RWPE1 (cell line): Measurements from ENCODE around the gene SDK2.

Source experiments
- CTCF ChIA-PET: fragments of 350-600 bp; sonication (Branson Sonifier 250); formaldehyde crosslinking; extraction: SDS; loops from one replicate; lab custom pipeline; 2021; lab: Yijun Ruan, JAX
- POLR2A ChIA-PET: fragments of 400-600 bp; formaldehyde crosslinking; extraction: SDS; loops from one replicate; lab custom pipeline; 2020; ENCODE audit warnings: antibody characterized with exemption; ENCODE audit not compliant: low non-redundant PET; lab: Yijun Ruan, JAX
- DNase-seq: peaks from one replicate; pipeline ENCODE4 v3.0.0; 2012; ENCODE audit warnings: low spot score
- H3K27ac ChIP-seq: fragments of 450-650 bp; 2 replicates; pipeline ENCODE4 v1.5.1; 2017
- CTCF ChIP-seq: fragments of 450-650 bp; conservative IDR thresholded peaks from 2 replicates; pipeline ENCODE4 v1.5.1; 2017; ENCODE audit warnings: low read depth, mild to moderate bottlenecking

SDK2 gene

GRCh38 chr17:73302189-73302588 lies 342.1 kb downstream of the SDK2 start:
- ChIA-PET CTCF (interaction anchor here (0.6 to 1.0 kb wide), 2 partner anchors 8 to 30 kb away, joined by 3 to 4 read pairs; no protein-coding TSS in a partner anchor), POLR2A (interaction anchor here (0.9 kb wide), 1 partner anchor 9 kb away, joined by 4 read pairs; no protein-coding TSS in a partner anchor)
- DNase-seq: no peak
- peak overlapping the region; percentile 56 for H3K27ac ChIP-seq
- TF ChIP-seq CTCF: no peak

DNA sequence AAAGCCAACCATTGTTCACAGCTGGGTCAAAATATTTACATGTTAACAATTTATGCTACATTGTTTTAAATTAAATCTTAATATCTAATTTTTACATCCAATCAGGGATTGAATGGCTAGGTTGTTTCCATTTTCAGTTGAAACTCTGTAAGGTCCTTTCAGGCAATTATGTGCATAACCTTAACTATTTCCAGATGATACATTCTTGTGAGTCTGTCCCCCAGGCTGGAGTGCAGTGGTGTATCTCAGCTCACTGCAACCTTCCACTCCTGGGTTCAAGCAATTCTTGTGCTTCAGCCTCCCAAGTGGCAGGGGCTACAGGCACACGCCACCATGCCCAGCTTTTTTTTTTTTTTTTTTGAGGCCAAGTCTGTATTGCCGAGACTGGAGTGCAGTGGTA lies 342.9 kb downstream of the SDK2 start:
- CTCF ChIA-PET: interaction anchor here (0.6 kb wide), 1 partner anchor 31 kb away, joined by 4 read pairs; no protein-coding TSS in a partner anchor
- no peak for DNase-seq

DNA sequence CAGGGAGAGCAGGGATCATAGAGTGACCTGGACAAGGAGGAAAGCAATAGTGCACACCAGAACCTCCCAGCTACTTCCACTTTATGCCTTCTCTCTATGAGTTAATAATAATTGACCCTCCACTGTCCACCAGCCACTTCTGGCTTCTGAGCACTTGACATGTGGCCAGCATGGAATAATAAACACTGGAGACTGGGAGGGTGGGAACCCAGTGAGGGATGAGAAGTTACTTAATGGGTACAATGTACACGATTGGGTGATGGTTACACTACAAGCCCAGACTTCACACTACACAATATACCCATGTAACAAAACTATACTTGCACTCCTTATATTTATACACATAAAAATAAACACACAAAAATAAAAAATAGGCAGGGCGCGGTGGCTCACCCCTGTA lies 343.9 kb downstream of the SDK2 start:
- H3K27ac ChIP-seq: peak overlapping the region; percentile 61
- POLR2A ChIA-PET: no interaction called here
- TF ChIP-seq CTCF: no peak
- CTCF ChIA-PET: no interaction called here
- no peak for DNase-seq

More for the DNA sequence above, 342.9 kb downstream of the SDK2 start:
- TF ChIP-seq CTCF: no peak
- POLR2A ChIA-PET: interaction anchor here (0.6 to 0.9 kb wide), 2 partner anchors 10 to 19 kb away, joined by 4 read pairs; no protein-coding TSS in a partner anchor
- peak overlapping the region; percentile 47 for H3K27ac ChIP-seq

GRCh38 chr17:73297934-73298861 lies 346.0 kb downstream of the SDK2 start:
- H3K27ac ChIP-seq: peak overlapping the region; percentile 61
- no peak for DNase-seq

DNA sequence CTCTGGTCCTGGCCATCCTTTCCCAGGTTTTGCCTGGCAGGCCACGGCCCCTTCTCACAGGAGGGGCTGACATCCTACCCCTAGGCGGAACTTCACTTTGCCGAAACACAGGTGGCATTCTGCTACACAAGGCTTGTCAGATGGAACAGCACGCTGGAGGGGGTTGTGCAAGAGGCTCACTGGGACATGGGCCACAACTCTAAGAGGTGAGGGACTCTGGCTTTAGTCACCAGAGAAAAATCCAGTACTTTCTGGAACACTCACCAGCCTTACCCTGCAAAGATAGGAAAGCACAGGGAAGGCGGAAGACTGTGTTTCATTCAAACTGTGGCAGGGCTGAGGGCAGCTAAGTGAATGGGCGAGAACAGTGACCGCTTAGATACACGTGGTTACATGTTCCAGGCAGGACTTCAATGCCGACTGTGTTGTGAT lies 350.7 kb downstream of the SDK2 start:
- CTCF ChIA-PET: no interaction called here
- POLR2A ChIA-PET: interaction anchor here (0.6 kb wide), 1 partner anchor 19 kb away, joined by 3 read pairs; the partner anchor contains the start of gene CDC42EP4
- peak overlapping the region; percentile 93 for H3K27ac ChIP-seq

More at GRCh38 chr17:73297934-73298861, 346.0 kb downstream of the SDK2 start:
- ChIA-PET CTCF (interaction anchor here (0.5 to 1.0 kb wide), 4 partner anchors 11 to 912 kb away, joined by 3 to 4 read pairs (median 3); no protein-coding TSS in a partner anchor), POLR2A (no interaction called here)
- no peak for TF ChIP-seq CTCF

More for the DNA sequence above, 350.7 kb downstream of the SDK2 start:
- peak; percentile 62 for DNase-seq
- TF ChIP-seq CTCF: no peak
